ENCODE measurements around the gene AMH. TPM values are rescaled to one million over a fixed set of nuclear protein-coding genes. Genes with fewer than 3 reads are reported as not detected.

Gene AMH
- polyA plus RNA-seq, 4 donors, result 2.2 to 3.2 (median 2.8) TPM

GRCh38 chr19:2219726-2220125 lies 29.4 kb upstream of the AMH start:
- no peak for DNase-seq (ENCODE audit: low read depth in 4 of 4, low spot score in 3 of 4)

- DNase-seq (ENCODE audit: low read depth in 4 of 4, low spot score in 3 of 4), result no peak
These were observed 27.8 kb upstream of the AMH start for GRCh38 chr19:2221250-2221831.

- DNase-seq (ENCODE audit: low read depth in 4 of 4, low spot score in 3 of 4), result no peak
These were observed 27.2 kb upstream of the AMH start for GRCh38 chr19:2221918-2222317.

GRCh38 chr19:2223391-2223790 lies 25.7 kb upstream of the AMH start:
- no peak for DNase-seq (ENCODE audit: low read depth in 4 of 4, low spot score in 3 of 4)

- no peak for DNase-seq (ENCODE audit: low read depth in 4 of 4, low spot score in 3 of 4)
These were observed 25.2 kb upstream of the AMH start for GRCh38 chr19:2223959-2224358.

- DNase-seq (ENCODE audit: low read depth in 4 of 4, low spot score in 3 of 4), result no peak
These were observed 24.3 kb upstream of the AMH start for GRCh38 chr19:2224754-2225349.

GRCh38 chr19:2225415-2226050 lies 23.6 kb upstream of the AMH start:
- DNase-seq (ENCODE audit: low read depth in 4 of 4, low spot score in 3 of 4), result no peak

GRCh38 chr19:2226051-2226839 lies 22.9 kb upstream of the AMH start:
- no peak for DNase-seq (ENCODE audit: low read depth in 4 of 4, low spot score in 3 of 4)

- no peak for DNase-seq (ENCODE audit: low read depth in 4 of 4, low spot score in 3 of 4)
These were observed 22.2 kb upstream of the AMH start for GRCh38 chr19:2226840-2227360.

- DNase-seq (ENCODE audit: low read depth in 4 of 4, low spot score in 3 of 4), result no peak
These were observed 21.5 kb upstream of the AMH start for GRCh38 chr19:2227415-2228156.

- no peak for DNase-seq (ENCODE audit: low read depth in 4 of 4, low spot score in 3 of 4)
These were observed 20.7 kb upstream of the AMH start for GRCh38 chr19:2228157-2229030.

- DNase-seq (ENCODE audit: low read depth in 4 of 4, low spot score in 3 of 4), result no peak
These were observed 19.8 kb upstream of the AMH start for GRCh38 chr19:2229103-2230032.

- no peak for DNase-seq (ENCODE audit: low read depth in 4 of 4, low spot score in 3 of 4)
These were observed 19.0 kb upstream of the AMH start for GRCh38 chr19:2230033-2230531.

- DNase-seq (ENCODE audit: low read depth in 4 of 4, low spot score in 3 of 4), result no peak
These were observed 18.2 kb upstream of the AMH start for GRCh38 chr19:2230807-2231533.

GRCh38 chr19:2231621-2232221 lies 17.4 kb upstream of the AMH start:
- DNase-seq (ENCODE audit: low read depth in 4 of 4, low spot score in 3 of 4), result no peak

- DNase-seq (ENCODE audit: low read depth in 4 of 4, low spot score in 3 of 4), result no peak
These were observed 16.6 kb upstream of the AMH start for GRCh38 chr19:2232286-2233151.
